Mucosa of descending colon (tissue), 3 donors: ENCODE data around the gene COL2A1. TPM values are rescaled to one million over a fixed set of nuclear protein-coding genes. Genes with fewer than 3 reads are reported as not detected.
A peak's percentile ranks its signal among the peaks of the same experiment; 100 is the strongest.

Source experiments
- ATAC-seq: fragments of 200-7000 bp; cut with Tn5 transposase; one replicate; pipeline ENCODE4 v1.9.1; 2020; ENCODE audit warnings: mild to moderate bottlenecking, moderate library complexity
- DNase-seq, 3 donors: peaks; one replicate each; pipeline ENCODE4 v3.0.0-alpha.2; 2020
- H3K36me3 ChIP-seq: fragments of 200-600 bp; one replicate; pipeline ENCODE4 v1.8.0; 2021; ENCODE audit warnings: low read depth, mild to moderate bottlenecking
- H3K4me1 ChIP-seq: fragments of 200-600 bp; one replicate; pipeline ENCODE4 v1.8.0; 2021; ENCODE audit warnings: low read depth, mild to moderate bottlenecking
- H3K4me3 ChIP-seq: fragments of 200-600 bp; one replicate; pipeline ENCODE4 v1.8.0; 2021; ENCODE audit warnings: mild to moderate bottlenecking
- H3K9me3 ChIP-seq: fragments of 200-600 bp; one replicate; pipeline ENCODE4 v1.8.0; 2021; ENCODE audit warnings: mild to moderate bottlenecking
- intact Hi-C, 2 donors: fragments of 100-400 bp; cut with DNase I in 1 of 2; cut with micrococcal nuclease in 1 of 2; formaldehyde crosslinking; loops; one replicate each; pipeline versions ENCODE4 v1.11.0 to v1.11.1; 2022; cut with DNase I, micrococcal nuclease
- total RNA-seq, 3 donors: library from RNA; stranded (reverse); fragmentation: NEBNext Ultra II Directional in 2 of 3; extraction: Animal tissue kit (Norgen Biotek cat#: 25700) in 2 of 3; gene quantifications; one replicate each; pipeline versions ENCODE4 v1.2.1 to v1.2.4, GENCODE V29; 2021 to 2023
- TF ChIP-seq, protein P1 (sequence below): fragments of 200-600 bp; IDR thresholded peaks from one replicate; pipeline ENCODE4 v1.8.0; 2022; ENCODE audit warnings: antibody characterized with exemption, mild to moderate bottlenecking
- donor health status: DM: no; HTN: no; CAD: no; lungs with moderate emphysema.
- donor health status: DM: no; HTN: no; CAD: no.
- donor health status: DM: no; HTN: yes; CAD: no.

COL2A1 gene
- total RNA-seq, 3 donors from 2014 or later = 0.19 to 1.5 (median 1.2) TPM

DNA sequence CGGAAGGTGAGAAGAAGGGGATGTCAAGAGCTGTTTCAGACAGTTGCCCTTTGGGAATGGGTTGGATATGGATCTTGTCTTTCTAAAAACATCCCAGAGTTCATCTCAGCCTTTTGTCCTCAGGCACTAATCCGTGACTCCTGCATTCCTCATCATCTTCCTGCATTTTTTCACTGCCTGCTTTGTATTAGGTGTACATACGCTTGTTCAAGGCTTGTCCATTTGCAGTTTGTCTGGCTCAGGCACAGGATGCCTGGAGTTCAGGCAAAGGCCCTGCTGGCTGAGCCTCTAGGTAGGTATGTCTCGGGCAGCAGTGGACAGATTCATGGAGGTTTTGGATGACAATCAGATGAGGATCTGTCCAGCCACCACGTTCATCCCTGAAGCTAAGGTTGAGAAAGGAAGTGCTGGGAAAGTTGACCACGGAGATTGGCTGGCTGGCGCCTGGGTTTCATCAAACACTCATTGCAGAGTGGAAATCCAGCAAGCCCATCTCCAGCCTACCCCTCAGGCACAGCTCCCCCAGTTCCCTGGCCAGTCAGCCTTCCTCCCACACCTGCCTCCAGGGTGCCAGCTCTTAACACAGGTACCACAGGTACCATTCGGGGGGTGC, 53.3 kb downstream of the COL2A1 start:
- H3K9me3 ChIP-seq = no peaks in the 10 kb centered on the region
- TF ChIP-seq, protein P1, sequence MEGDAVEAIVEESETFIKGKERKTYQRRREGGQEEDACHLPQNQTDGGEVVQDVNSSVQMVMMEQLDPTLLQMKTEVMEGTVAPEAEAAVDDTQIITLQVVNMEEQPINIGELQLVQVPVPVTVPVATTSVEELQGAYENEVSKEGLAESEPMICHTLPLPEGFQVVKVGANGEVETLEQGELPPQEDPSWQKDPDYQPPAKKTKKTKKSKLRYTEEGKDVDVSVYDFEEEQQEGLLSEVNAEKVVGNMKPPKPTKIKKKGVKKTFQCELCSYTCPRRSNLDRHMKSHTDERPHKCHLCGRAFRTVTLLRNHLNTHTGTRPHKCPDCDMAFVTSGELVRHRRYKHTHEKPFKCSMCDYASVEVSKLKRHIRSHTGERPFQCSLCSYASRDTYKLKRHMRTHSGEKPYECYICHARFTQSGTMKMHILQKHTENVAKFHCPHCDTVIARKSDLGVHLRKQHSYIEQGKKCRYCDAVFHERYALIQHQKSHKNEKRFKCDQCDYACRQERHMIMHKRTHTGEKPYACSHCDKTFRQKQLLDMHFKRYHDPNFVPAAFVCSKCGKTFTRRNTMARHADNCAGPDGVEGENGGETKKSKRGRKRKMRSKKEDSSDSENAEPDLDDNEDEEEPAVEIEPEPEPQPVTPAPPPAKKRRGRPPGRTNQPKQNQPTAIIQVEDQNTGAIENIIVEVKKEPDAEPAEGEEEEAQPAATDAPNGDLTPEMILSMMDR = no peak
- ATAC-seq = no peak
- H3K36me3 ChIP-seq = no peaks in the 10 kb centered on the region
- H3K4me3 ChIP-seq = no peak overlapping the region
- intact Hi-C loops = loop anchor here in 1 of 2 donors (10.0 kb wide), 1 partner anchor 46 kb away; the partner anchor contains the start of gene VDR
- peaks cover 25% of the 10 kb centered on the region for H3K4me1 ChIP-seq
- DNase-seq = no peak

DNA sequence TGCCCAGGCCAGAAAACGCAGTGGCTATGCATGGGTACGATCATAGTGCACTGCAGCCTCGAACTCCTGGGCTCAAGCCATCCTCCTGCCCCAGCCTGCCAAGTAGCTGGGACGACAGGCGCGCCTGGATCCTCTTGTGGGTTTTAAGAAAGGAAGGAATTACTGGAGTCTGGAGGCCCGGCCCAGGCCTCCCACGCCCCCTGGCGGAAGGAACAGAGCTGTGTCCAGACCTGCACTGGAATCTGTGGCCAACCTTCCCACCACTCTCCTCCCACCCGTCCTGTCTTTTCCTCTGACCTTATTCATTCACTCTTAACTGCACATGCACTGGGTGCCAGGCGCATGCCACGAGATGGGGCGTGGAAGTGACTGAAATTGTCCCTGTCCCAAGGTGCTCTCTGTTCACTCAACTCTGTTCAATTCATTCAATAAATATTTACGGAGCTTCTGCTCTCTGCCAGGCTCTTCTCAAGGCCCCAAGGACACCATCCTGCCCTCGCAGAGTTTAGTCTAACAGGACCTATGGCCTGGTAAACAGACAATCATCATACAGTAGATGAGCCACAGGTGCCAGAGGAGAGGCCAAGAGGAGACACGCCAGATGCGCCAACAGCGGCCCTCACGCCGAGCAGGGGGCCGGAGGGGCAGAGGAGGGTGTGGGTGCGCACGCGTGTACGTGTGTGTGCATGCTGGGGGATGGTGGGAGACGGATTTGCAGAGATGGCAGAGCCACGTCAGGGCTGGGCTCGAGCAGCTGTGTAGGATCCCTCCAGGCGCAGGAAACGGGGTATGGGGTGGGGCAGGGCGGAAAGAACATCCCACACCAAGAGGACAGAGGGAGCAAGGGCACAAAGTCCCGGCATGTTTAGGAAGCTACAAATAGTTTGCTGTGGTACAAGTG, 54.6 kb downstream of the COL2A1 start:
- intact Hi-C loops = loop anchor here in 1 of 2 donors (10.0 kb wide), 1 partner anchor 45 kb away; the partner anchor contains the start of gene VDR
- peaks cover 35% of the 10 kb centered on the region for H3K4me1 ChIP-seq
- ATAC-seq (peak; percentile 86), DNase-seq (peak; percentile 86 to 90 (median 89))
- H3K4me3 ChIP-seq = no peak overlapping the region
- H3K9me3 ChIP-seq = no peaks in the 10 kb centered on the region
- no peaks in the 10 kb centered on the region for H3K36me3 ChIP-seq
- TF ChIP-seq, protein P1 = peak; percentile 77

DNA sequence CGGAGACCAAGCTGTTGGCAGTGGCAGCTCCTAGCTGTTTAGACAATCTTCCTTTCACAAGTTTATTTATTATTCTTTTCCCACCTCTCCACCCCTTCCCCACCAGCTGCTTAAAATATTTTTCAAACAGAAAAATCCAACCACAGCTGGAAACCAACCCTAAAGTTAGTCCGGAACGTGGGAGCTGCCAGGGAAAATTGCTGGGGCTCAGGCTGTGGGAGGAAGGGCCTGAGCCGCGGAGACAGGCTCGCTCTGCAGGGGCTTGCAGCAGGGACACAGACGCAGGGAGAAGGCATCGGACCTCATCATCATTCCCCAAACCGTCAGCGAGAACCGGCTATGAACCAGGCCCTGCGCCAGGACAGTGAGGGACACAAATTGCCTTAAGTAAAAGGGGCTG, 56.9 kb downstream of the COL2A1 start:
- ATAC-seq (no peak), DNase-seq (no peak)
- H3K4me3 ChIP-seq = no peak overlapping the region
- no peaks in the 10 kb centered on the region for H3K9me3 ChIP-seq
- H3K36me3 ChIP-seq = no peaks in the 10 kb centered on the region
- peaks cover 38% of the 10 kb centered on the region for H3K4me1 ChIP-seq
- TF ChIP-seq, protein P1 = no peak
- intact Hi-C loops = no loop called here

DNA sequence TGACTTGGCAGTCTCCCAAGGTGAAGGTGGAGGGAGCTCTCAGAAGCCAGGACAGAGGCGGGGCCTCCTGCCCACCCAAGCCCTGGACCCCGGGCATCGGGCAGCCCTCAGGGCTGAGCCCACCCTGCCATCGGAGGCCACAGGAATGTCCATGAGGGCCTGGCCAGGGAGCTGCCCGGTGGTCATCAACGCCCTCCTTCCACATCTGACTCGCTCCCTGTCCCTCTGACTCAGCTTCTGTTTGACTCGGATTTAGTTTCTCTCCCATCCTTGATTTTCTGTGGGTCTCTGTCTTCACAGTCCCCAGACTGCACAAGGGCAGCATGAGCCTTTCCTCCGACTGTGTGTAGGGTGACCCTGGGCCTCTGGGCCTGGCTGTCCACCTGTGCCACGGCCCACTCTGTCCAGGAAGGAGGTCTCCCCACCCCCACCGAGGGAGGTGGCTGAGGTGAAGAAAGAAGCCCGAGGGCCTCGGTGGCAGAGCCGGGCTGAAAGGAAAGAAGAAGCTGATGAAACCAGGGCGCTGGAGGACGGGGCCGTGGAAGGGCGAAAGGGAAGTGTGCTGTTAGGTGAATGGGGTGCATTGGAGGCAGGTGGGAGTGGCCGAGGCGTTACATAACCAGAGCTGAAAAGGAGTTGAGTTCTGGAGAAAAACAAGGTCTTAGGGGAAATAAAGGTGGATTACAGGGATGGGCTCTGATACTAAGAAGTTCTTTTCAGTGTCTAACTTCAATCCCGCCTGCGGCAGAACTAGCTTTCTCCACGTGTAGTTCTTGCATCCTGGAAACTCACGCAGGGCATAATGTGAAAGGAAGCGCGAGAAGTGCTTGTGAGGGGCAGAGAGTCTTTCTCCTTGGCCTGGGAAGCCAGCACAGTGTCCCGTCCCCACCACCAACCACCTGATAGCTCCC, 57.6 kb downstream of the COL2A1 start:
- peaks cover 38% of the 10 kb centered on the region for H3K4me1 ChIP-seq
- no peaks in the 10 kb centered on the region for H3K36me3 ChIP-seq
- no peaks in the 10 kb centered on the region for H3K9me3 ChIP-seq
- peak in 2 of 3 donors; percentile 47 to 55 for DNase-seq
- intact Hi-C loops = no loop called here
- H3K4me3 ChIP-seq = no peak overlapping the region
- TF ChIP-seq, protein P1 = no peak
- ATAC-seq = no peak

DNA sequence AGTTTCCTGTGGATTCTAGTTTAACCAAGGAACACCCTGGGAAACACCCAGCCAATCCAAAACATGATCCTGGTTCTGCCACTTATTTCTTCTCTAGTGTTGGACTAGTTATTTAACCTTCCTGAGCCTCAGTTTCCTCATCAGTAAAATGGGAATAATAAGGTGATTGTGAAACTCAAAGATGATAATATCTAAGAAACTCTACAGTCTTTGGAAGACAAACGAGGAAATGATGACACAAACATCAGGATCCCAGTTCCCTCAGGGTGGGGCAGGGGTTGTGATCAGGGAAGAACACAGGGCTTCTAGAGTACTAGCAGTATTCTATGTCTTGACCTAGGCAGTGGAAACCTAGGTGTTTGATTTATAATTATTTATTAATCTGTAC, 58.9 kb downstream of the COL2A1 start:
- DNase-seq (no peak), ATAC-seq (peak; percentile 17)
- TF ChIP-seq, protein P1 = no peak
- intact Hi-C loops = no loop called here
- peaks cover 38% of the 10 kb centered on the region for H3K4me1 ChIP-seq
- no peaks in the 10 kb centered on the region for H3K9me3 ChIP-seq
- H3K4me3 ChIP-seq = no peak overlapping the region
- H3K36me3 ChIP-seq = no peaks in the 10 kb centered on the region
